ENCODE results near the gene FBXW7. TPM values are rescaled to one million over a fixed set of nuclear protein-coding genes. Genes with fewer than 3 reads are reported as not detected.

FBXW7 gene
- total RNA-seq, 1 donor from 2014 or later = 70.3 TPM

DNA sequence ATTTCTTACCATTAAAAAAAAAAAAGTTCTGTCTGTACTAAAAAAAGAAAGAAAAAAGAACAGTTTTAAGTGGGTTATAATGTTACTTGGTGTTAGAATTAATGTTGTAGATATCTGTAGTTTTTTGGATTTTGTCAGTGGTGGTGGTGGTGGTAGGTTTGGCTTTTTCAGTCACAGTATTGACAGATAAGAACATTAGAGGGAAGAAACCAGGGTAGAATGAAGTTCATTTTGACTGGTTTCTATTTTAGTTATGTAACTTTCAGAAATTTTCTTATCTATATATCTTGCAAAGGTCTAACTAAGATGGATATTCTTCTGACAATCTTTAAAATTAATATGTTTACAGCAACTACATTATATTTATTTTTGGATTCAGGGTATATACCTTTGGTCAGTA is 105.4 kb downstream of the FBXW7 start:
- no peak for DNase-seq (ENCODE audit: low spot score)

GRCh38 chr4:152427981-152428380 is 107.9 kb downstream of the FBXW7 start:
- no peak for DNase-seq (ENCODE audit: low spot score)

DNA sequence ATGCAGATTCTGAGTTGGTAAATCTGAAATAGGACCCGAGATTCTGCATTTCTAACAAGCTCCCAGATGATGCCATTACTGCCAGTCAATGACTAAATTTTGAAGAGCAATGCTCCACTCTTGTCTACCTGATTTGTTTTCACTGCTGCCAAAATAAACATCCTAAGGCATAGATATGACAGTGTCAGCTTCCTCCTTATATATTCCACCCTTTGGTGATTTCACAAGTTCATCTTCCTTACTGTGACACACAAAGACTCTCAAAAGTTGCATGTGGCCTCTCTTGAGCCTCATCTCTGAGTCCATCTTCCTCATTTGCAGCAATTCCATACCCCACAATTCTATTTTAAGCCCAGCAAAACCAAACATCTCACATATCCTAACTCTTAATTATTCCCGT is 110.9 kb downstream of the FBXW7 start:
- DNase-seq (ENCODE audit: low spot score) = no peak

- DNase-seq (ENCODE audit: low spot score) = no peak
Measured at GRCh38 chr4:152424396-152424795, 111.5 kb downstream of the FBXW7 start.

DNA sequence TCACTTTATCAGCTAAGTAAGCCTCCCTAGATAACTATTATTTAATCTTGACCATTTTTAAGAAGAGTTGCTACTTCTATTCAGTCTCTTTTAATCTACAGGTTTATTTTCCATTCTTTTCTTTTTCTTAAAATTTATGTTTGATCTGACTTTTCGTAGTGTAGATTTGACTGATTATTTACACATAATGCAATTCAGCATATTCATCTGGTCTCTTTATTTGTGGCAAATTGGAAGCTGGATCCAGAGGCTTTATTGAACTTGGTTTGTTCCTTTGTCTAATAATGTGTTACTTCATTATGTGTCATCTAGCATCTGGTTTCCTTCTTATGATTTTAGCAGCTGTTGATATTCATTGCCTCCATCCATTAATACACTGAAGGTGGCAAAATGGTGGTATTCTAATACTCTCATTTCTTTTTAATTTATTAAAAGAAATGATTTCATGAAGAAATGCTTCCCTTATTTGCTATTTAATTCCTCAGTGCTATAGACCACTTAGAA is 113.0 kb downstream of the FBXW7 start:
- DNase-seq (ENCODE audit: low spot score) = no peak

DNA sequence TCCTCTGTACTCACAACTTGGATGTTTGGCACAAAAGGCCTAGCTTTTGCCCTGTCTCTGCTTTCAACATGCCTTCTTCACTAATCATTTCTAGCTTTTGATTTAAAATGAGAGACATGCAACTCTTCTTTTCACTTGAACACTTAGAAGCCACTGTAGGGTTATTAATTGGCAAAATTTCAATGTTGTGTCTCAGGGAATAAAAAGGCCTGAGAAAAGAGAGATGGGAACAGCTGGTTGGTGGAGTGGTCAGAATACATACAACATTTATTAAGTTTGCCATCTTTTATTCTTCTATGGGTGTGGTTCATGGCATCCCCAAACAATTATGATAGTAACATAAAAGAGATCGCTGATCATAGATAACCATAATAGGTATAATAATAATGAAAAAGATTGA is 114.3 kb downstream of the FBXW7 start:
- DNase-seq (ENCODE audit: low spot score) = no peak

GRCh38 chr4:152419809-152420208 is 116.1 kb downstream of the FBXW7 start:
- no peak for DNase-seq (ENCODE audit: low spot score)

GRCh38 chr4:152417673-152418072 is 118.2 kb downstream of the FBXW7 start:
- DNase-seq (ENCODE audit: low spot score) = no peak

- DNase-seq (ENCODE audit: low spot score) = no peak
Measured at GRCh38 chr4:152415980-152416379, 119.9 kb downstream of the FBXW7 start.

GRCh38 chr4:152408514-152409327 is 127.2 kb downstream of the FBXW7 start:
- no peak for DNase-seq (ENCODE audit: low spot score)

- no peak for DNase-seq (ENCODE audit: low spot score)
Measured at GRCh38 chr4:152401424-152401823, 134.5 kb downstream of the FBXW7 start.

DNA sequence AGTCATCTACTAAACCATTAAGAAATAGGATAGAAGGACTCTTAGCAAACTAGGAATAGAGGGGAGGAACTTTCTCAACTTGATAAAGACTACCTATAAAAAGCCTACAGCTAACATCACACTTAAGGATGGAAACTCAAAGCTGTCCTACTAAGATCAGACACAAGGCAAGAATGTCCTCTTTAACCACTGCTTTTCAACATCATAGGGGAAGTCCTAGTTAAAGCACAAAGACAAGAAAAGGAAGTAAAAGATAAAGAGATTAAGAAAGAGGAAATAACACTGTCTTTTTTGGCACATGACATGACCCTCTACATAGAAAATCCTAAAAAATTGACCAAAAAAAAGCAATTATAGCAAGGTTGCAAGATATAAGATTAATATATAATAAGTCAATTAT is 136.6 kb downstream of the FBXW7 start:
- DNase-seq (ENCODE audit: low spot score) = no peak

- no peak for DNase-seq (ENCODE audit: low spot score)
Measured at GRCh38 chr4:152398060-152398459, 137.8 kb downstream of the FBXW7 start.

DNA sequence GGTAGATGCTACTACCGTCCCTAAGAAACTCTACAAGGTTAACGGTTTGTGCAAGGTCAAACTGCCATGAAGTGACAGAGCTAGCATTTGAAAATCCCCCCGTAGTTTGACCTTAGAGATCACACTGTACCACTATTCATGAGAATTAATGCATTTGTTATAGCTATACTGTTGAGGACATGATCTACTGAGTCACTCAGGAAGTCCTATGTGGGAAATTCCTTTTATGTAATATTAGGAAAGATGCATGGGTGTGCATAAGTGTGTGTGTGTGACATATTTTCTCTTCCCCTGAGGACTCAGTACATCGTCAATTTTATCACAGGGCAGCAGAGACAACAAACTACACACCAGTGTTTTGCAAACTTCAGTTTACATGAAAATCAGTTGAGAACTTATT is 141.1 kb downstream of the FBXW7 start:
- DNase-seq (ENCODE audit: low spot score) = no peak

DNA sequence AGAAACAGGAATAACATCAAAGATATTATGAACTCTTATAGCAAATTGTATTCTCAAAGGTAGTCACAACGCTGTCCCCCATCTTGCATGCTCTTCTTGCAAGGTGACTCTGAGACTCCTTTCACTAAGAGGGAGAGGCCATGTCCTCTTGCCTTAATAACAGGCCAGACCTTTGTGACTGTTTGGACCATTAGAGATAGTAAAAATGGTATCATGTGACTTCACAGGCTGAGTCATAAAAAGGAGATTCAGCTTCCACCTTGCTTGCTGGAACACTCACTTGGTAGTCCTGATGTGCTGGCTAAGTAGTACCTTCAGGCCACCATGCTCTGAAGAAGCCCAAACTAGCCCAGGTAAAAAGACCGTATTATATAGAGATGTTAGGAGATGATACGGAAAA is 143.8 kb downstream of the FBXW7 start:
- DNase-seq (ENCODE audit: low spot score) = no peak

DNA sequence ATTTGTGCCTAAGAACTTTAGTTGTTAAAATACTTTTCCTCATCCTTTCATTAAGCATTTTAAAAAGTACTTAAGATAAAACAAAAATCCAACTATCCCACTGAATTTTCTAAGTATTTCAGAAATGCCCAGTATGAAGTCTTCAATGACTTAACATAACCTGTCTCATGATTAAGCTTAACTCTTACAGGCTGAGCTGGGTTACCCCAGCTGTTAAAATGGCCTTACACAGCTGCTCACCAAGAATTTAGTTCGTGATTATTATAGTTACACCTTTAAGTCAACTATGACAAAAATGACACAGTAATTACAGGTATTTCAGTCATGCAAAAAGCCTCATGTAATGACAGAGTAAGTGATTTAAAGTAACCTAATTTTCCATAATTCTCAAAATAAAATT is 145.7 kb downstream of the FBXW7 start:
- no peak for DNase-seq (ENCODE audit: low spot score)

DNA sequence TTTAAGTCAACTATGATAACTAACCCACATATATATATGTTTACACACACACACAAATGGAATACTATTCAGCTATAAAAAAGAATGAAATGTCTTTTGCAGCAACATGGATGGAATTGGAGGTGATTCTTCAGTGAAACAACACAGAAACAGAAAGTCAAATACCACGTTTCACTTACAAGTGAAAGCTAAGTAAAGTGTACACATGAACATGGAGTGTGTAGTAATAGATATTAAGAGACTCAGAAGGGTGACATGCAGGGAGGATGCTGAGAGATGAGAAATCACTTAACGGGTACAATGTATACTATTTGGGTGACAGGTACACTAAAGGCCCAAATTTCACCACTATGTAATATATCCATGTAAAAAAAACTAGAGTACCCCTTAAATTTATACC is 146.5 kb downstream of the FBXW7 start:
- DNase-seq (ENCODE audit: low spot score) = no peak

- DNase-seq (ENCODE audit: low spot score) = no peak
Measured at GRCh38 chr4:152385551-152385950, 150.3 kb downstream of the FBXW7 start.

DNA sequence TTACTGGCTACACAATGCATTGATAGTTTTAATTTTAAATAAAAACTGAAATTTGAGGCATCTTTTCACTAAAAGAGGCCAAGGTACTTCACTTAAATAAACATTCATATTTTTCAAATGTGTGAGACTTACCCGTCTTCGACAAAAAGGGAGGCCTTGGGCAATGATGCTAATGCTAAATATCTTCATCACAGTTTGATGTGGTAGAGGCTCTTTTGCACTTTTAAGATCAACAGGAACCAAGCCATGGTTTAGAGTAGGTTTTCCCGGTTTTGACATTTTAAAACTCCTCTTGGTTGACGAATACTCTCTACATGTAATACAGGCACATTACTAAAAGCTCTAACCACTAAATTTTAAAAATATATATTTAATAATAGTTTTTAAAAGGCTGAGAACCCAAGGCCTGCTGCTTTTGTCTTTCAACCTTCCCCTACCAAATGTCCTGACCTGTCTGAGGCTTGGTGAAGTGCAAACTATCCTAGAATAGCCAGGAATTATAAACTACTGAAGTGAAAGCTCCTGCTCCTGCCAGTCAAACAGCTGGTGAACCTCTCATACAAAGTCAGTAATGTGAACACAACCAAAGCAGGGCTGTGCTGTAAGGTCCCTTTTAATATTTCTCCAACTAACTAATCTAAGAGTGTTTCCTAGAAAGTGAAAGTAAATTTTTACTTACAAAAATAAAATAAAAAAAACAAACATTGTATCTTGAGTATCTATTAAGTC is 153.7 kb downstream of the FBXW7 start:
- no peak for DNase-seq (ENCODE audit: low spot score)

- DNase-seq (ENCODE audit: low spot score) = no peak
Measured at GRCh38 chr4:152380919-152381318, 155.0 kb downstream of the FBXW7 start.

- no peak for DNase-seq (ENCODE audit: low spot score)
Measured at GRCh38 chr4:152380185-152380584, 155.7 kb downstream of the FBXW7 start.

DNA sequence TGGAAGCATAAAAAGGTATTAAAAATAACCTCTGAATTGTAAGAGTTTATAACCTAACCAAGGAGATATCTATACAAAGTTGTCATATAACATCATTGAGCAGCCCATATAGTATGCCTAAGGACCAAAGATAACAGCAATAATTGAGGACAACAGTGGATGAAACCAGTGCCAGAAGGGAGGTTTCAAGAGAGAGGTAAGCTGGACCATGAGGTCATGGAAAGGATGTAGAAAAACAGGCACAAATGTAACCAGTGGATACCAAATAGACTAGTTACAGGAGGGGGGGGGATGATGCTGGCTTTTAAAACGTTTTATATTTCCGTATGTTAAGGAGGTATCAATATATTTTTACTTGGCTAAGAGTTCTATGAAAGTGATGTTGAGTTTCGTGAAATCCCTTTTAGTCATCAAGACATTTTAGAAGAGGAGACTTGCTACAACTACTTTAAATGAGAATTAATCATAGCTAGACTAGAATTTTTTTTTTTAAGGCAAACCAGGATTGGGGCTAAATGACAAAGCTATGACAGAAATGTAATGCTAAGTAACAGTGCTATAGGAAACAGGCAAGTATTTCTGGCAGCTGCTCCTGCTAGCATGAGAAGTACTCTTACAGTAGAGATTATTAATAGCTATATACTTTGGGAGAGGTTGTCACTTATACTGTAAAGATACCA is 161.1 kb downstream of the FBXW7 start:
- no peak for DNase-seq (ENCODE audit: low spot score)

GRCh38 chr4:152374153-152374552 is 161.7 kb downstream of the FBXW7 start:
- no peak for DNase-seq (ENCODE audit: low spot score)
